NK-92 (cell line): ENCODE data around the gene BIVM.

Experiments used
- DNase-seq: peaks from one replicate; lab custom pipeline; 2025; ENCODE audit not compliant: unreplicated experiment; lab: John Stamatoyannopoulos, UW

Gene BIVM

DNA sequence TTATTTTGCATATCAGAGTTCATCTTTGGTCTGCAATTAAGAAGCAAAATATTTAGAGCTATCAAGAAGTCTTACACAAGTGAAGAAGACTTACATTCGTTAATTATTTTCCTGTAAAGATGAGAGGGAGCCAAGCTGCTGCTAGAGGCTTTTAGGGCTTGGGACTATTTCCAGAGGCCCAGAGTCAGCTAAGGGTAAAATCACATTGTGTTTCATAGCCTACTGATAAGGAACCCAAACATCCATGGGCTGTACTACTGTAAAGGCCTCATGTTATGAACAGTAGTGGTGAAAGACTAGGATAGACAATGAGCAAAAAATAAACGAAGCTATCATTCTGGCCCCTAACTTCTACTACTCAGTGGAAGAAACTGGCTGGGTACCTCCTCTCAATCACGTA is 14.4 kb upstream of the BIVM start:
- no peak for DNase-seq

DNA sequence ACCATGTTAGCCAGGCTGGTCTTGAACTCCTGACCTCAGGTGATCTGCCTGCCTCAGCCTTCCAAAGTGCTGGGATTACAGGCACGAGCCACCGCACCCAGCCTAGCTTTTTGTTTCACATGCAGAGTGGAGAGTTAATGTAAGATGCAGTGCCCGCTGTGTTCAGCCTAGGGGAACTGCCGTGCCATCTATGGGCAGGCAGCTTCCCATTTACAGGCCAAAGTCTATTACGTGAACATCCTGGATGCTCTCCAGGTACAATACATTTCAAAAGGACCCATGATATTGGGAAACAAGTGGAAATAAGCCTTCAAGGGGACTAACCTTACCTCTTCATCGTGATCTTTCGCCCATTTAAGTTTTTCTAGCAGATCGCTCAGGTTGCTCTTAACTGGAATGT is 10.2 kb upstream of the BIVM start:
- DNase-seq, result no peak

DNA sequence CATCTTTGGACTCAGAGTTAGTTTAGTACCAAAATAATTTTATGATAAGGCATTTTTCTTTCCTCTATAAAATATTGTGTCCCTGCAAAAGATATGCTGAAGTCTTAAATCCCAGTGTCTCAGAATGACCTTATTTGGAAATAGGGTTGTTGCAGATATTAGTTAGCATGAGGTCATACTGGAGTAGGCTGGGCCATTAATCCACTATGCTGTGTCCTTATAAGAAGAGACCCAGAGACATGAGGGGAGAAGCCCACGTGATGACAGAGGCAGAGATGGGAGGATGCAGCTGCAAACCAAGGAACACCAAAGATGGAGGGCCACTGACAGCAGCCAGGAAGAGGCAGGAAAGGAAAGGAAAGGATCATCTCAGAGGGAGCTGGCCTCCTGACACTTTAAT is 6.5 kb upstream of the BIVM start:
- DNase-seq, result no peak

DNA sequence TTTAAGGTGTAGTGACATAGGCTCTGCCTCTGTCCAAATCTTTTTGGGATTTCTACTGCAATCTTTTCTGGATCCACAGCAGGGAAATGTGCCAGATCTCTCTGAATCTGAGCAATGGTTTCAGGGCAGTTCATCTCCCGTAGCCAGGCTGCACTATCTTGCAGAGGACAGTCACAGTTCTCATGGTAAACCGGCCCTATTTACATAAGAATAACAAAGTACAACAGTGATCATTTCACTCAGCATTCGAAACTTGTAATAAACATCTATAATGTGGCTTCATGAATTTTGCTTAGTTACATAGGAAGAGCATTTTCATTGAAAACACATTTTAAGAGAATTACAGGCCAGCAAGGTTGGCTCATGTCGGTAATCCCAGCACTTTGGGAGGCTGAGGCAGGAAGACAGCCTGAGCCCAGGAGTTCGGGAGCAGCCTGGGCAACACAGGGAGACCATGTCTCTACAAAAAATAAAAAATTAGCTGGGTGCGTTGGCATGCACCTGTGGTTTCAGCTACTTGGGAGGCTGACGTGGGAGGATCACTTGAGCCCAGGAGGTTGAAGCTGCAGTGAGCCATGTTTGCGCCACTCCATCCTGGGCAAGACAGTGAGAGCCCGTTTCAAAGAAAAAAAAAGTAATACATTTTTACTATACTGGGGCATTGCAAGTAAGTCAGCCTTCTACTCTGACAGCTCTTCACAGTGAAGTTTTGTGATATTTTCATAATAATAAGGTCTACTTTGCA is 5.1 kb upstream of the BIVM start:
- no peak for DNase-seq

DNA sequence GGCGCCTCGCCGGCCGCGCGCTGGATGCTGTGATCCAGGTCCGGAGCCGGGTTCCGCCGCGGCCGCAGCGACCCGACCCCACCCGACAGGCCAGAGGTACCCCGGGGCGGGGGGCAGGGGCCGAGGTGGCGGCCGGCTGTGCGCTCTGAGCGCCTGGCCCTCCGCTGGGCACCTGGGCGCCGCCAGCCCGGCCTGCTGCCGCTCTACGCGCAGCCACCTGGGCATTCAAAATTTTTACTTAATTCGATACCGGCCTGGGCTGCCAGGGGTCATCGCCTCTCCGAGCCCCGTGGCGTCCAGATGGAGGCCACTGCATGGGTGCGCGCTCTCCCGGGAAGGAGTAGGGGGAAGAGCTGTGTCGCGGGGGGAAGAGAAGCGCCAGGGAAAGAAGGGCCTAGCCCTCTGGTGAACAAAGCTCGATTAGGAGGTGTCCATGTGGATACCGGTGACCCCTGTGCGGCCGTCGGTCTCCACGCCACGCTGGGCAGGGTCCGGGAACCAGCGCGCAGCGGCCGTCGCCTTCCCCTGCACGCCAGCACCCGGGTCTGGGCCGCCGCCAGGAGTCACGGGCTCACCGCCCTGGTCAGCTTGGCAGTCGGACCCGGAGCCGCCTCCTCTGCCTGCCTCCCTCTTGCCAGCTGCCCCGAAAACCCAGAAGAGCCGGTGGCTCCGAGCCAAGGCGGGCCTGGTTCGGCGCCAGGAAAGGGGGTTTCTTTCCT is 666 bp downstream of the BIVM start:
- DNase-seq, result no peak

DNA sequence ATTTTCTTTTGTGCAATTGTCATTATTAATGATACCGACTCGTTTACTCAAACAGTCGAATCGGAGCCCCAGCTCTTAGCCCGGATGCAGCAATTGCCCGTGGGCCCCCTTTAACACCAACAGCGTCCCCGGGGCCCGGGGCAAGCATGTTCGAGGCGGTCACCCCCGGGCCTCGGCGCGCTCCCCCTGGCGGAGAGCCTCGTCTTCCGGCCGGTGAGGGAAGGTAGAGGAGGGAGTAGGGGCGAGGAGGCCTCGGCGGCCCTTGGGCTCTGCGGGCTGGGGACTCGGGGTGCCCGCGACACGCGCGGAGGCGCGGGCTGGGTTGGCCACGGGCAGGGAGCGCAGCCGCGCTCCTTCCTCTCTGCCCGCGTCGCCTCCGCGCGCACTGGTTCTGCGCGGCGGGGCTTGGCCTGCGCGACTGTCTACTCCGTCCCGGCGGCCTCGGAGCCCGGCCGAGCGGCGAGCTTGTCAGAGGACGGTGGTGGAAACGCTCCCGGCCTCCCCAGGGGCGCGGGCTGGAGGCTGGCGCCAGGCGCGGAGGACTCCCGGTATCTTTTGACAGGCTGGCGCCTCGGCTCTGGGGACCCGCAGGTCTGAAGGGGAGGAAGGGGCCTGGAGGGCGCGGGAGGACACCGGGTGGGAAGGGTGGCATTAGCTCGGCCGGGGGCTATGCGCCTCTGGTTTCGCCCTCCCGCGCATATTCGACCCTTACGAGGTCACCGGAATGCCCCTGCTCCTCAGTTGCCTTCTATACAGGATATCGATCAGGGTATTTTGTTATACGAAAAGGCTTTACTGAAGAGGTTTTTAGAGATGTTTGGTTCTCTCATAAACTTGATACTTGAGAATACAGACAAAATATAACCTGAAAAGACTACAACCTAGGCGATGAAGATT is 1.5 kb downstream of the BIVM start:
- no peak for DNase-seq

DNA sequence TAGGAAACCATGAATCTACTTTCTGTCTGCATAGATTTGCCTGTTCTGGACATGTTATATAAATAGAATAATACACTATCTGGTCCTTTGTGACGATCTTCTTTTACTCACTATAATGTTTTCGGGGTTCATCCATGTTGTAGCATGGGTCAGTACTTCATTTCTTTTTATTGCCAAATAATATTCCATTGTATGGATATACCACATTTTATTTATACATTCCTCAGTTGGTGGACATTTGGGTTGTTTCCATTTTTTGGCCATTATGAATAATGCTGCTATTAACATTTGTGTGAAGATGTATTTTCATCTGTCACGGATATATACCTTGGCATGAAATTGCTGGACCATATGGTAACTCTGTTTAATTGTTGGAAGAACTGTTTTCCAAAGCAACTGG is 6.8 kb downstream of the BIVM start:
- DNase-seq, result no peak

DNA sequence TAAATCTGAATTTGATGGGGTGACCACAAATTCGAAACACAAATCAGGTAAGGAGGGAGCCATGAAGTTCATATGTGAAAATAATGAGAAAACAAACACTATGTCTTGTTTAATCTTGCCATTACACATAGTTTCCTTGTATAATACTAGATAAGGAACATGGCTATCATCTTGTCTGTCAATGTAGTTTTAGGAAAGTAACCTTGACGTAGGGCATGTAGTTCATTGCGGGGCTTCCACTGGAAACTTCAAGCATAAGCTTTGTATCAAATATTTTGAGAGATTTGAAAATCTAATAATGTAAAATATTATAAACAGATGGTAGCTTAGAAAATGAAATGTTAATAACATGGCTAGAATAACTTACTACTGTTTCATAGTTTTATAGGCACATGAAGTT is 8.8 kb downstream of the BIVM start:
- DNase-seq, result no peak

DNA sequence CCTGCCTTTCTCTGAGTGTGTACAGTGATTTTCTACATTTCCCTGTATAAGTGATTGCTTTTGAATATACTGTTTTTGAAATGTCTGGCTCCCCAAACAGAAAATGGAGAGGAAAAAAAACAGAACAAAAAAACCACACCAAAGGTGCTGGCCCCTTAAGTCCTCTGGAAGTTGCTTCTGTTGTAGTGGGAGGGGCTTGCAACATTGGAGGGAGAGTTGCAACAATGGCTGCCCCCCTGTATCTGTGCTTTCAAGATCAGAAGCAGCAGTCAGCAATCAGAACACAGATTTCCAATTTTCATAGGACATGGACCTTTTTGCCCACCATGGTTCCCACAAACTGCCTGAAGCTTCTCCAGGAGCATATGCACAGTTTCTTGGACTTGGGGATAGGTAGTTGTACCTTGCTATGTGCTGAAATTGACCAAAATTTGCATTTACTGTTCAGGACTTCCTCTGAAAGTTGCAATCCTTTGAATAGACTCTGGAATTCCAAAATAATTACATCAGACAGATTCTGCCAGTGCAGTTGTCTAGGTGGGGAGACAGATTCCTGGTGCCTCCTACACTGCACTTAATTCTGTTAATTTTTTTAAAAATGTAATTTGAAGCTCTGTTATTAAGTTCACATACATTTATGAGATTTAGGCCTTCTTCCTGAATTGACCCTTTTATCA is 13.8 kb downstream of the BIVM start:
- no peak for DNase-seq

DNA sequence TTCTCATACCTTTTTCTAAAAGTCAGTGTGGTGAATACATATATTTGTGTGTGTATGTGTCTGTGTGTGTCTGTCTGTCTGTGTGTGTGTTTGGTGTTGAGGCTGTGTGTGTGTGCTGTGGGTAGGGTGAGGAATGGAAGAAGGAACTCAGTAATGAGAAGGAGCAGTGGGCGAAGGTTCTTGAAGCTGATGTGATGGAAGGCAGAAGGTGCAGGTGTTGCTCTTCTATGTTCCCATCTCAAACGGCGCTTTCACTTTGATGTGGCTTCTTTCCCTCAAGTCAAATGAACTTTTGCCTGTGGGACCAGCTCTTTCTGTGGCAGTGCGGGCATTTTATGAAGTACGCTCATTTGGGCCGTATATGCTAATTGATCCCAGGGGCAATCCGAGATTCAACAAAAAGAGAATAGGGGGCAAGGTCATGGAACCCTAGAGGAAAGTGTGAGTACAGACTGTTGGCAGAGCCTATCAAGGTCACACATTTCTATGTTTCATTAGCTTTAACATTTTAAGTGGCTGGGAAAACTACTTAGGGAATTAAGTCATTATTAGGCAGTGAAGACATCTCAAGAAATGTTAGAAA is 15.2 kb downstream of the BIVM start:
- DNase-seq, result no peak

DNA sequence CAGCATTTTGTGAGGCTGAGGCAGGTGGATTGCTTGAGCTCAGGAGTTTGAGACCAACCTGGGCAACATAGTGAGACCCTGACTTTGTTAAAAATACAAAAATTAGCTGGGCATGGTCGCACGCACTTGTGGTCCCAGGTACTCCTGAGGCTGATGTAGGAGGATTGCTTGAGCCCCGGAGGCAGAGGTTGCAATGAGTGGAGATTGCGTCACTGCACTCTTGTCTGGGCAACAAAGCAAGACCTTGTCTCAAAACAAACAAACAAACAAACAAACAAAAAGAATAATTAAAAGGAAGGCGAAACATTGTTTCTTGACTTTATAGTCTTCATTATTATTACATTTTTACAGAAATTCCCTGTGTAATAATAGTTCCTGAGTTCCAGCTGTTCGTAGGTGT is 15.9 kb downstream of the BIVM start:
- DNase-seq, result no peak

DNA sequence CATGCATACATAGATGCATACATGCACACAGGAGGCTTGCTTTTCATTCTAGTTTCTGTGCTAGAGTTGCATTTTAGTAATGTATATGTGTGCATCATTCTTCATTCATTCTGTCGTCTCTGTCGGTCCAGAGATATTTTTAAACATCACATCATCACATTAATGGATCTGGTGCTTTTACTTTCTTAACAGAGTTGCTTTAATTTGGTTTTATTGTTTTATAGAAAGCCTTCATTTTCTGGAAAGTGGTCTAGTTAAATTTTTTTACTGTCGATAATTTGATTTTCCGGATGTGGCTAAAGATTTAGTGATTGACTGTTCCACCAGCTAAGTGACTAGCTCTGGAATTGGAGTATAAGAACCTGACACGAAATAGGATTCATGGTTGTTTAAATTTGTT is 16.9 kb downstream of the BIVM start:
- DNase-seq, result no peak

DNA sequence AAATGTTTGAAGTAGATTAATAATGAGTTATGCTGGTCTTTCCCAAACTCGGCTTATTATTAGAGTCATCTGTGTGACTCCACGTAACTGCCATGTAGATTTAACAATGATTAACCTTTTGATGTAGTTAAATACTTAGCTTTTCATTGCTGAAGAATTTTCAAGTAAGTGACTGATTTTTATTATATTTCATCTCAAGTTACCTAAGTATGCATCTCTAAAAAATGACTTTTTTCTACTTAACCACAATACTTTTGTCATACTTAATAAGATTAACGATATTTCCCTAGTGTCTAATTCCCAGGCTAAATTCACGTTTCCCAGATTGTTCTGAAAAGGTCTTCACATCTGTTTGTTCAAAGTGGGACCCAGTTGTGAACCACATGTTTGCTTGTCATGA is 17.8 kb downstream of the BIVM start:
- DNase-seq, result no peak

DNA sequence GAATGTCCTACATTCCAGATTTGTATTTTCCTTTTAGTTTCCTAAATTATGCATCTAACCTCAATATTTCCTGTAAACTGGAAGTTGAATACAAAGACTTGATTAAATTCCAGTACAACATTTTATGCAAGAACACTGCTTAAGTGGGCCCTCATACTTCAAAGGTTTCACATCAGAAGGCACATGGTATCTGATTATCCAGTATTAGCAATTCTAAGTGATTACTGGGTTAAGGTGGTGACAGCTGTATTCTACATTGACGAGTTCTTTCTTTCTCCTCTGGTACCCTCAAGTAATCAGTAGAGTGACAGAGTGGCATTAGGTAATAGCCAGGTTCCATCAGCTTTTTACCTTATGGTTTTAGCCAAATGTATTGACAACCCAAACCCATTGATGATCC is 18.3 kb downstream of the BIVM start:
- no peak for DNase-seq

DNA sequence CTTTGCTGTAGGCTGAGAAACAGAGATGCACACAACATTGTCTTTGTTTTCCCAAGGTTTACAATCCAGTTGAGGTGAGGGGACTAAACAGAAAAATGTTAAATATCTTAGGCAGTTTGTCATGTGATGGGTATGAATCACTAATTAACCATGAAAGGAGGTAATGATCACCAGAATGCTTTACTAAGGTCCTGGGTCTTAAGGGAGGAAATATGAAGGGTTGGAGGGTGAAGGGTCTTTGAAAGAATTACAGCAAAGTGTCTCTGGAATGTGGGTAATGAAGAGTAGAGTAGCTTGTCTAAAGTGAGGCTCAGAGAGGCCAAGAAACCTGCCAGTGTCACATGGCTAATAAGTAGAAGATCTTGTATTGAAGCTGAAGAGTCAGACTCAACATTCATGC is 19.0 kb downstream of the BIVM start:
- DNase-seq, result no peak

DNA sequence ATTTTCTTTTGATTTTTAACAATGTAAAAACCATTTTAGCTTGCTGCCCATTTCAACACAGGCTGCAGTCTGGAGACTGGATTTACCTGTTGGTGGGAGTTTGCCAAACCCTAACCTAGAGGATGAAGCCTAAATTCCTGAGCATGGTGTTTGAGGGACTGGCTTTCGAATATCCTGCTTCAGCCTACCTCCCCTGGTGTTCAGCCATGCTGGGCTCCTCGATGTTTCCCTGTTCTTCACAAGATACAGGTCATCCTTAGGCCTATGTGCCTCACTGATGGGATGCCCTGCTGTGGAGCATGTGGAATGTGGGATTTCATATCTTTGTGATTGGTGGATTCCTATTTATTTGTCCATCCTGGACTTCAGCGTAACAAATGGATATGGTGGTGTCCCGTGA is 26.5 kb downstream of the BIVM start:
- no peak for DNase-seq

DNA sequence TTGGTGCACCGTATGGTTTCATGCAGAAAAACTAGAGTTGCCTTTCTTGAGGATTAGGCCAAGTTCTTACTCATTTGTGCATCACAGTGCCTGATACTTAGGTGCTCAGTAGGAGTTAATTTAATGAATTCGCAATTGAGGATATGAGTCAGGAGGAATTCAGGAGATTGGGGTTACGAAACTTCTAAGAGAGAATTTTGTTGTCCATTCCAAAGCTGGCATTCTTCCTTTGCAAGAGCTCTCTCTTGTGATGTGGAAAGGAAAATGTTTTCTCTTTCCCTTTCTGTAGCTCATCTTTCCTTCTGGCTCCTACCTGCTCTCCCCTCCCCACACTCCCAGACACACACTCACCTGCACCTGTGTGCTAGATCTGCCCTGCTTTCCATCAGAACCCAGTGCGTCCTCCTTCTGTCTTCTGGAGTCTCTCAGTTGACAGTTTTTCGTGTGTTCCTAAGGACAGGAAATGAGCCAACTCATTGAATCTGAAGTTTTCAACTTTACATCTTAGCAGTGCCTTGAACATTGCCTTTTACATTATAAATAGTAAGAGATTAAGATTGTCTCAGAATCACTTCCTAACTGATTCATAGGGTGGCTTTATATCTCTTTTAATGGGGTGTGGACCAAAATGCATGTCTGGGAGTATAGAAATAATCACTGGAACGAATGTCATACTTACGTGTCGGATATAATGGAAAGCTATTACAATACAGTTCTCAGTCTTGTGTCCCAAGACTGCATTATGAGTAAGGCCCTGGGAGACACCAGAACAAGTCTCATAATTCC is 27.2 kb downstream of the BIVM start:
- no peak for DNase-seq

DNA sequence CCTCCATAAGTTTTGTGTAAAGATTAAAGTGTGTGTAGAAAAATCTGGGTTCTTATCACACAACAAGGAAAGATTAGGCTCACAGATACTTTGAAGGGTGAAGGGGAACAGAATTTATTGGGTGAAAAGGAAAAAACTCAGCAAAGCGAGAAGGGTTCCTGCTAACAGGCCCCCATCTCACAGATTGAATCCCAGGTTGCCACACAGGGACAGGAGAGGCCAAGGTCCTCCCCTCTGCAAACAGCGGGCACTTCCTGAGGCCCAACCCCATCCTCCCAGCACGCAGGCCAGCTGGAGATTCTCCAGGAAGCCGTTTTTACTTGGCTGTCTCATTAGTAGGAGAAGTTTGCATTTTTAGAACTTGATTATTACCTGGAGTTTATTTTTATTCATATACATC is 31.7 kb downstream of the BIVM start:
- DNase-seq, result no peak

DNA sequence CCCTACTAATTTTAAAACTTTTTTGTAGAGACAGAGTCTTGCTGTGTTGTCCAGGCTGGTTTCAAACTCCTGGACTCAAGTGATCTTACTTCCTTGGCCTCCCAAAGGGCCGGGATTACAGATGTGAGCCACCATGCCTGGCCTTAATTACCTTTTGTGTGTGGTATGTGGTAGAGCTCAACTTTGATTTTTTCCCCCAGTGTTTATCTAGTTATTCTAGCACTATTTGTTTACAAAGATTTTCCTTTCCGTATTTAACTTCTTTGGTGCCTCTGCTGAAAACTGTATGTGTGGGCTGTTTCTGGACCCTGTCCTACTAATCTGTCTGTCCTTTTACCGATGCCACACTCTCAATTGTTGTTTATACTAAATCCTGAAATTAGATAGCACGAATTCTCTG is 37.6 kb downstream of the BIVM start:
- no peak for DNase-seq

DNA sequence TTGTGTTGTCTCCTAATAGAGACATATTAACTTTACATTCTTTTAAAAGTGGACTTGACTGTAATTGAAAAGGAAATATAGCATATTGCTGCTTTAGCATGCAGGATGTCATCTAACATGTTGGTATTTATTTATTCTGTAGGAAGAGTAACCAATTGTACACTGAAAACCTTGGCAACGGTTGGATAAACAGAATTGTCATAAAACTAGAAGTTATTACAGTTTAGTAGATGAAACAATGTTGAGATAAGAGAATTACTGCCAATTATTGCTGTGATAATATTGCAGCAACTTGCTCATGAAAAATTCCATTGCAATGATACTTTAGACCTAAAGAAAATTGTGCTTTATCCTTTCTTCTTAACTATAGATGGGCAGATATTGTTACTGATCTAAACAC is 39.4 kb downstream of the BIVM start:
- DNase-seq, result no peak
